PC-9 (cell line): ENCODE data around the gene ULBP3.

Source experiments
- CTCF ChIP-seq: fragments of 200-600 bp; sonication (generic); conservative IDR thresholded peaks from 2 replicates; pipeline ENCODE4 v1.6.1; 2017; ENCODE audit warnings: mixed run types, antibody characterized with exemption, mild to moderate bottlenecking, moderate library complexity
- EZH2 ChIP-seq: fragments of 200-600 bp; sonication (generic); IDR thresholded peaks from 2 replicates; pipeline ENCODE4 v1.8.0; 2017; ENCODE audit warnings: antibody characterized with exemption, low read depth

DNA sequence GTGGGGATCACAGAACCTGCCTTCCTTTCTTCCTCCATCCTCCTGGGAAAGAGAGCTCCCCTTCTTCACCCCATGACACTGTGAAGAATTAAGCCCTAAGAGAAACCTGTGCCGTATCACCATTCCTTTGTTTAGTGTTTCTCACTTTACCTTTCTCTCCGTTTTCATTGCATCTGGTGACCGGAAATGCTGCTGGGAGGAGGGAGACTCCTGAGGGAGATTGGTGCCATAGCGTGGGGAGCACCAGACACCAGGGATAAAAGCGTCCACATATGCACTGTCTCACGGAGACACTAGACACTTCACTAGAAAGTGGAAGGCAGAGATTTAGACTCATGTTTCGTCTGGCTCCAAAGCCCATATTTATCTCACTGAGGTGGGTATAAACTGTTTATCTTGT is 15.5 kb upstream of the ULBP3 start:
- no peak for TF ChIP-seq EZH2
- TF ChIP-seq CTCF, result no peak
